WERI-Rb-1 (cell line): Measurements from ENCODE around the gene LRRN4.
A peak's percentile ranks its signal among the peaks of the same experiment; 100 is the strongest.

Experiments used
- DNase-seq: peaks from one replicate; pipeline ENCODE4 v3.0.0-alpha.2; 2020
- H3K27ac ChIP-seq: fragments of 250-450 bp; sonication (Bioruptor Pico); 2 replicates; pipeline ENCODE4 v1.5.1; 2020; ENCODE audit warnings: mild to moderate bottlenecking, moderate library complexity
- H3K27me3 ChIP-seq: fragments of 250-450 bp; sonication (Bioruptor Pico); 2 replicates; pipeline ENCODE4 v1.5.1; 2021; ENCODE audit warnings: mild to moderate bottlenecking, low read depth, moderate library complexity; ENCODE audit not compliant: insufficient read depth, severe bottlenecking
- H3K36me3 ChIP-seq: fragments of 250-450 bp; sonication (Bioruptor Pico); 2 replicates; pipeline ENCODE4 v1.5.1; 2020; ENCODE audit warnings: mild to moderate bottlenecking, moderate library complexity
- H3K4me3 ChIP-seq: 2 replicates; pipeline ENCODE4 v1.5.1; 2011; ENCODE audit warnings: low read depth, mild to moderate bottlenecking, control low read depth, low read length
- H3K9me3 ChIP-seq: fragments of 250-450 bp; sonication (Bioruptor Pico); 2 replicates; pipeline ENCODE4 v1.5.1; 2021; ENCODE audit warnings: mild to moderate bottlenecking, moderate library complexity; ENCODE audit not compliant: severe bottlenecking
- CTCF ChIP-seq: IDR thresholded peaks from 2 replicates; pipeline ENCODE4 v1.5.1; 2011; ENCODE audit warnings: low read depth, mild to moderate bottlenecking, control low read depth, inconsistent platforms, low read length

The LRRN4 gene

GRCh38 chr20:6051505-6051904 is 2.4 kb downstream of the LRRN4 start:
- no peak for TF ChIP-seq CTCF
- no peak for DNase-seq
- no peaks in the 10 kb centered on the region for H3K27me3 ChIP-seq
- no peak overlapping the region for H3K27ac ChIP-seq
- no peaks in the 10 kb centered on the region for H3K36me3 ChIP-seq
- peak overlapping the region; percentile 32 for H3K4me3 ChIP-seq
- no peaks in the 10 kb centered on the region for H3K9me3 ChIP-seq

GRCh38 chr20:6048391-6048790 is 5.5 kb downstream of the LRRN4 start:
- no peak for TF ChIP-seq CTCF
- no peaks in the 10 kb centered on the region for H3K36me3 ChIP-seq
- no peak overlapping the region for H3K27ac ChIP-seq
- no peaks in the 10 kb centered on the region for H3K9me3 ChIP-seq
- no peaks in the 10 kb centered on the region for H3K27me3 ChIP-seq
- H3K4me3 ChIP-seq: no peak overlapping the region
- DNase-seq: no peak

- H3K9me3 ChIP-seq: no peaks in the 10 kb centered on the region
- H3K27ac ChIP-seq: no peak overlapping the region
- TF ChIP-seq CTCF: no peak
- no peak for DNase-seq
- H3K36me3 ChIP-seq: peaks cover 4% of the 10 kb centered on the region; the same call in 1 of the 2 replicates
- H3K27me3 ChIP-seq: no peaks in the 10 kb centered on the region
- no peak overlapping the region for H3K4me3 ChIP-seq
These were observed 7.4 kb downstream of the LRRN4 start for GRCh38 chr20:6046432-6046831.

GRCh38 chr20:6045566-6045965 is 8.3 kb downstream of the LRRN4 start:
- Histone ChIP-seq H3K36me3 (peaks cover 13% of the 10 kb centered on the region), H3K9me3 (no peaks in the 10 kb centered on the region), H3K4me3 (no peak overlapping the region), H3K27ac (no peak overlapping the region), H3K27me3 (no peaks in the 10 kb centered on the region)
- DNase-seq: no peak
- TF ChIP-seq CTCF: no peak

GRCh38 chr20:6044115-6044514 is 9.7 kb downstream of the LRRN4 start:
- Histone ChIP-seq H3K4me3 (no peak overlapping the region), H3K27me3 (no peaks in the 10 kb centered on the region), H3K27ac (no peak overlapping the region), H3K36me3 (peaks cover 18% of the 10 kb centered on the region), H3K9me3 (no peaks in the 10 kb centered on the region)
- TF ChIP-seq CTCF: no peak
- no peak for DNase-seq

- TF ChIP-seq CTCF: no peak
- DNase-seq: no peak
- peaks cover 26% of the 10 kb centered on the region for H3K36me3 ChIP-seq
- no peak overlapping the region for H3K27ac ChIP-seq
- H3K9me3 ChIP-seq: no peaks in the 10 kb centered on the region
- H3K4me3 ChIP-seq: no peak overlapping the region
- no peaks in the 10 kb centered on the region for H3K27me3 ChIP-seq
These were observed 12.0 kb downstream of the LRRN4 start for GRCh38 chr20:6041808-6042265.
